ENCODE data around the gene ANP32A. TPM values are rescaled to one million over a fixed set of nuclear protein-coding genes. Genes with fewer than 3 reads are reported as not detected.

ANP32A gene
- total RNA-seq, 1 donor from 2014 or later, result 248 TPM

DNA sequence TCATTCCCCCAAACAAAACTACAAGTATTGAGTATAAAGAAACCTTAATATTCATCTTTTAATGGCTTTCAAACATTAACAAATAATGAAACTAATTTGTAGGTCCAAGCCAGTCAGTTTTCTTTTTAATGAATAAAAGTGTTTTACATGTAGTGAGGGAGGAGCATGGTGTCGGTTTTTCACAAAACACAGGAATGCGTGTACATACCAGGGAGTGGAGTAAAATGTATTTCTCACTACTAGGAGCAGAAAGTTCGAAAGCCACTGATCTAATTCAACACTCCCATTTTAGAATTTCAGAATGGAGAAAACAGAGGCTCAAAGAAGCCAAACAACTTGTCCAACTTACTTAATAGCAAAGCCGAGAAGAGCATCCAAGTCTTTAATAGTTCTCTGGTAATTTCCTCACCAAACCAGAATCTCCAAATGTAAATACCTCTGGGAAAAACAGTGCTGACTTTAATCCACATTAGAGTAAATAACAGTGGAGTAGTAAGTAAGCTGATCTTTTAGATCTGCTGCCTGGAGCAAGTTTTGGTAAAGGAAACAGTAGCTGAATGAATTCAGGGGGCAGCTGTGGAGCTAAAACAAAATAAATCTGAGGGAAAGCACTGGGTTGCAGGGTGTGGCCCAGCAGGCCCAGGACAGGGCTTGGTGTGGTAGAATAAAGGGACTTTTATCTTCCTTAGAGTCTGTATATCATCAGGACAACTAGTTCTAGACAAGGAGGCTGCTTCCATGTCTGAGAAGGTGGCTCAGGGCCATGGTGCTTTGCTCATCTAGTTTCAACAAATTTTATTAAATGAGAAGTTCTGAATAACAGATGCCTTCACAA lies 7.9 kb downstream of the ANP32A start:
- Mint-ChIP-seq H3K27ac (ENCODE audit: unreplicated experiment) (no peak overlapping the region), H3K4me3 (ENCODE audit: unreplicated experiment) (no peak overlapping the region), H3K27me3 (ENCODE audit: unreplicated experiment) (peaks cover 7% of the 10 kb centered on the region), H3K36me3 (ENCODE audit: low read depth, unreplicated experiment) (peaks cover 18% of the 10 kb centered on the region), H3K9me3 (ENCODE audit: unreplicated experiment) (no peaks in the 10 kb centered on the region), H3K4me1 (ENCODE audit: unreplicated experiment) (peaks cover 70% of the 10 kb centered on the region)
- no peak for DNase-seq (ENCODE audit: low spot score)
- TF ChIP-seq CTCF (IDR thresholded peaks at IDR 0.05; ENCODE audit: unreplicated experiment), result no peak

GRCh38 chr15:68812069-68812468 lies 8.6 kb downstream of the ANP32A start:
- Mint-ChIP-seq H3K9me3 (ENCODE audit: unreplicated experiment) (no peaks in the 10 kb centered on the region), H3K36me3 (ENCODE audit: low read depth, unreplicated experiment) (peaks cover 18% of the 10 kb centered on the region), H3K4me1 (ENCODE audit: unreplicated experiment) (peaks cover 75% of the 10 kb centered on the region), H3K27ac (ENCODE audit: unreplicated experiment) (no peak overlapping the region), H3K27me3 (ENCODE audit: unreplicated experiment) (peaks cover 3% of the 10 kb centered on the region), H3K4me3 (ENCODE audit: unreplicated experiment) (no peak overlapping the region)
- no peak for DNase-seq (ENCODE audit: low spot score)
- TF ChIP-seq CTCF (IDR thresholded peaks at IDR 0.05; ENCODE audit: unreplicated experiment), result no peak

- Mint-ChIP-seq H3K36me3 (ENCODE audit: low read depth, unreplicated experiment) (peaks cover 20% of the 10 kb centered on the region), H3K4me3 (ENCODE audit: unreplicated experiment) (no peak overlapping the region), H3K27me3 (ENCODE audit: unreplicated experiment) (no peaks in the 10 kb centered on the region), H3K9me3 (ENCODE audit: unreplicated experiment) (no peaks in the 10 kb centered on the region), H3K27ac (ENCODE audit: unreplicated experiment) (no peak overlapping the region), H3K4me1 (ENCODE audit: unreplicated experiment) (peaks cover 68% of the 10 kb centered on the region)
- DNase-seq (ENCODE audit: low spot score), result no peak
- TF ChIP-seq CTCF (IDR thresholded peaks at IDR 0.05; ENCODE audit: unreplicated experiment), result no peak
Measured at GRCh38 chr15:68809517-68809916, 11.2 kb downstream of the ANP32A start.

GRCh38 chr15:68808770-68809169 lies 11.9 kb downstream of the ANP32A start:
- DNase-seq (ENCODE audit: low spot score), result no peak
- Mint-ChIP-seq H3K4me3 (ENCODE audit: unreplicated experiment) (no peak overlapping the region), H3K4me1 (ENCODE audit: unreplicated experiment) (peaks cover 67% of the 10 kb centered on the region), H3K27ac (ENCODE audit: unreplicated experiment) (no peak overlapping the region), H3K27me3 (ENCODE audit: unreplicated experiment) (no peaks in the 10 kb centered on the region), H3K9me3 (ENCODE audit: unreplicated experiment) (no peaks in the 10 kb centered on the region), H3K36me3 (ENCODE audit: low read depth, unreplicated experiment) (peaks cover 24% of the 10 kb centered on the region)
- TF ChIP-seq CTCF (IDR thresholded peaks at IDR 0.05; ENCODE audit: unreplicated experiment), result no peak

GRCh38 chr15:68808091-68808490 lies 12.6 kb downstream of the ANP32A start:
- Mint-ChIP-seq H3K27me3 (ENCODE audit: unreplicated experiment) (no peaks in the 10 kb centered on the region), H3K36me3 (ENCODE audit: low read depth, unreplicated experiment) (peaks cover 24% of the 10 kb centered on the region), H3K9me3 (ENCODE audit: unreplicated experiment) (no peaks in the 10 kb centered on the region), H3K27ac (ENCODE audit: unreplicated experiment) (no peak overlapping the region), H3K4me1 (ENCODE audit: unreplicated experiment) (peaks cover 61% of the 10 kb centered on the region), H3K4me3 (ENCODE audit: unreplicated experiment) (no peak overlapping the region)
- no peak for TF ChIP-seq CTCF (IDR thresholded peaks at IDR 0.05; ENCODE audit: unreplicated experiment)
- DNase-seq (ENCODE audit: low spot score), result no peak

Measured in endothelial cell (in vitro differentiated cells).